Inflammatory macrophage (primary cell): ENCODE data around the gene USP32.
"Not testable (repeated sequence)": the region's sequence is repeated elsewhere in the genome, so short reads cannot be mapped to it uniquely, and the experiment has no call there.

Experiments used
- DNase-seq, 2 donors: peaks; one replicate each; pipeline ENCODE4 v3.0.0-alpha.2; 2020 to 2022

The USP32 gene

GRCh38 chr17:60327901-60328273 is 64.0 kb downstream of the USP32 start:
- no peak for DNase-seq

GRCh38 chr17:60327134-60327900 is 64.6 kb downstream of the USP32 start:
- DNase-seq, result no peak

GRCh38 chr17:60326702-60327101 is 65.2 kb downstream of the USP32 start:
- no peak for DNase-seq

DNA sequence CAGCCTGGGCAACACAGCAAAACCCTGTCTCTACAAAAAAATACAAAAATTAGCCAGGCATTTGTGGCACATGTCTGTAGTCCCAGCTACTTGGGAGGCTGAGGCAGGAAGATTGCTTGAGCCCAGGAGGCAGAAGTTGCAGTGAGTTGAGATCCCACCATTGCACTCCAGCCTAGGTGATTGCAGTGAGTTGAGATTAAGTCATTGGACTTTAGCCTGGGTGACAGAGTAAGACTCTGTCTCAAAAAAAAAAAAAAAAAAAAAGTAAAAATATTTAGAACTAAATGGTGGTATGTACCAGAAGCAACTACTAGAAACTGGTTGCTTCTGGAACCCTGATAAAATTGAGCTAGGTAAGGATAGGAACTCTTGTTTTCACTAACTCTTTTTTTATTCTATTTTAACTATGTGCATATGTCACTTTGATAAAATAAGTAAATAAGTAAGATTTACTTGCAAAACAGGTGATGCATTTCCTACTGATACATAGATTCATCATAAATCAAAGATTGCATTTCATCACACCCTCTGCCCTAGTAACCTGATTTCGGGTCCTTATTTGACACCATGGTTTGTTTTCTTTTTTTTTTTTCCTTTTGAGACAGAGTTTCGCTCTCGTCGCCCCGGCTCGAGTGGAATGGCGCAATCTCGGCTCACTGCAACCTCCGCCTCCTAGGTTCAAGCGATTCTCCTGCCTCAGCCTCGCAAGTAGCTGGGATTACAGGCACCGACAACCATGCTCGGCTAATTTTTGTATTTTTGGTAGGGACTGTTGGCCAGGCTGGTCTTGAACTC is 66.0 kb downstream of the USP32 start:
- DNase-seq, result no peak

- no peak for DNase-seq
These were observed 68.2 kb downstream of the USP32 start for GRCh38 chr17:60323754-60324153.

GRCh38 chr17:60322056-60322387 is 69.9 kb downstream of the USP32 start:
- DNase-seq, result no peak

GRCh38 chr17:60321336-60322055 is 70.4 kb downstream of the USP32 start:
- no peak for DNase-seq

- DNase-seq, result no peak
These were observed 73.1 kb downstream of the USP32 start for GRCh38 chr17:60318830-60319229.

GRCh38 chr17:60318326-60318725 is 73.6 kb downstream of the USP32 start:
- no peak for DNase-seq

- DNase-seq, result no peak
These were observed 76.3 kb downstream of the USP32 start for GRCh38 chr17:60315650-60316049.

- DNase-seq, result not testable (repeated sequence)
These were observed 77.0 kb downstream of the USP32 start for GRCh38 chr17:60314900-60315299.

- DNase-seq, result no peak
These were observed 77.5 kb downstream of the USP32 start for GRCh38 chr17:60314423-60314822.

DNA sequence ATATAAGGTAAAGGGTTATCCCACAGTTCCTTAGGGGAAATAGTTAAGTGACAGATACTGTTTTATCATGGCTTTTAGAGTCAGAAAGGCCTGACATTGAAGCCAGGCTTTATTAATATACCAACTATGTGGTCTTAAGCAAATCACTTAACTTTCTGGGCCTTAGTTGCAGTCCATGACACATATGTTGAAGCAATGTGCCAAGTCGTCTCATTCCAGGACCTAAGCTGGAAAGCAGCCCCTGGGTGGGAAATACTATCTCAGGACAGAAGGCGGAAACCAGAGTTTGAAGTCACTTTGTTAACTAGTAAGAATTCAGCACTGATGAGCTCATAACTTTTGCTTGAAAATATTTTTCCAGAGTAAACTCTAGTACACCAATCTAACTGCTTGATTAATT is 80.0 kb downstream of the USP32 start:
- no peak for DNase-seq

DNA sequence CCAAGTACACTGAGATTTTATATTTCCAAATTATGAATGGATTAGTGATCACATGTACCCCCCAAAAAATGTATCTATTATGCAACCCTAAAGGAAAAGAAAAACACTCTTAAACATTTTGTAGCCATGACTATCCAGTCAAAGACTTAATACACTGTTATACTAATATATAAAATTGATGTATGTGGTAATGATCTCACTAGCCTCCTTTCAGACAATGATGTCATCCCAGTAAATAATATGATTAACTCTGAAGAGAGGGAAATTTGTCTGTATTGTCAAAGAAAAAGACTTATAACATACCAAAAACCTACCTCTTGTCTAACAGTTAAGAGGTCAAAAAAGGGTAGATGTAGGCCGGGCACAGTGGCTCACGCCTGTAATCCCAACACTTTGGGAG is 80.7 kb downstream of the USP32 start:
- no peak for DNase-seq

DNA sequence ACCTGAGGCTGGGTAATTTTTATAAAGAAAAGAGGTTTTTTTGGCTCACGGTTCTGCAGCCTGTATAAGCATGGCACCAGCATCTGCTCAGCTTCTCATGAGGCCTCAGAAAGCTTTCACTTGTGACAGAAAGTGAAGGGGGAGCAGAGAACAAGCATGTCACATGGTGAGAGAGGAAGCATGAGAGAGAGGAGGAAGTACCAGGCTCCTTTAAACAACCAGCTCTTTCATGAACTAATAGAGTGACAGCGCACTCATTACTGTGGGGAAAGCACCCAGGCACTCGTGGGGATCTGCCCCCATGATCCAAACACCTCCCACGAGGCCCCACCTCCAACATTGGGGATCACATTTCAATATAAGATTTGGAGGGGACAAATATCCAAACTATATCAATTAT is 86.8 kb downstream of the USP32 start:
- DNase-seq, result peak; percentile 81 to 85

DNA sequence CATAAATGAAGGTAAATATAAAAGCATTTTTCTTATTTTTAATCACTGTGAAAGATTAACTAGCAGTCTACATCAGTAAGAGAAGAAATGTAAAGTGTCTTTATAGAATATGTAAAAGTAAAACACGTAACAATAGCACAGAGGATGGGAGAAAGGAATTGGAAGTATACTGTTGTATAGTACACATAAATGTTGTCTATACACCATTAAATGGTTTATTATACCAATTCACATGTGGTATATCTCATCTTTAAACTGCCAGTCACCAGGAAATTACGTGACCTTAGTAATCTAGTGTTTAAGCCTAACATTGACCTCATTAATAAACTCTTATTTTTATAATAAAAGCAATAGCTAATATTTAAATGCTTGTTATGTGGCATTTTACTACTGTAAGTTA is 87.4 kb downstream of the USP32 start:
- no peak for DNase-seq

DNA sequence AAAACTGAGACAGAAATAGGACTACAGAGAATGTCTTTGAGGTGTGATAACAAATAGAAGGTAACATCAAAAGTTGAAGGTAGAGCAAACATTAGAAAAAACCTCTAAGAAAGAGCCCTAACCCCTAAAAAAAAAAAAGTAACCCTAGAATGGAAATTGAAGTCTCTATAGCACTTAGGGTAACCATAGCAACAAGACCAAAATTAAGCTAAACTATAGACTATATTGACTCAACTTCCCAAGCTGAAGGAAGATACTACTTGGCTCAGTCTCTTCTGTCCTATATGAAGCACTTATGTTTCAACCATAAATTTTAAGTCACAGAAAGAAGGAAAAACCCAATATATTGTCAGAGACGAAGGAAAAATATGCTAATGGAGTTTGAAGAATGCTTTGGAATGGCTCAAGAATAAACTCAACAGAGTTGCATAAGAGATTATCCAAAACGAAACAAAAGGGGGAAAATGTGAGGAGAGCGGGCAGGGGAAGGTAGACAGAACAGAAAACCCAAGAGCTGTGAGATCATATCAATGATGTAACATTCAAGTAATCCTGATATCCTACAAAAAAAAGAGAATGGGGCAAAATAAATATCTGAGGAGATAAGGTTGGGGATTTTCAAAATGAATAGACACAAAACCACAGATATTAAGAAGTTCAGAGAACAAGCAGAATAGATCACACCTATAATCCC is 88.4 kb downstream of the USP32 start:
- DNase-seq, result no peak

GRCh38 chr17:60301649-60302048 is 90.3 kb downstream of the USP32 start:
- DNase-seq, result peak in 1 of 2 donors; percentile 22

GRCh38 chr17:60300949-60301348 is 91.0 kb downstream of the USP32 start:
- no peak for DNase-seq

DNA sequence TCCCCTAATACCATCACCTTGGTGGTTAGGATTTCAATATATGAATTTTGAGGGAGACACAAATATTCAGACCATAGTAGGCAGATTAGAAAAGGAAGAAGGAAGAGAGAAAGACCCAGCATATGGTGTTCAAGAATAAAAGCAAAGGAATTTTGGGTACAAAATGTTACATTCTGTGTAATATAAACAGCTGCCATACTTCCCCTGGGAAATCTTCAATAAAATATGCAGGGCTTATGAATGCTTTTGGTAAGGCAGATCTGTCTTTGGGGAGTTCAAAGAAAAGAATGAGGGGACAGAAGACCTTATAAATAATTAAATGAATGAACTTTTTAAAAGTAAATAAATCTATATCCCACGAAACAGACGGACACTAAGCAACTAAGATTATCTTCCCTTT is 91.9 kb downstream of the USP32 start:
- DNase-seq, result no peak

- no peak for DNase-seq
These were observed 94.1 kb downstream of the USP32 start for GRCh38 chr17:60297760-60298401.

DNA sequence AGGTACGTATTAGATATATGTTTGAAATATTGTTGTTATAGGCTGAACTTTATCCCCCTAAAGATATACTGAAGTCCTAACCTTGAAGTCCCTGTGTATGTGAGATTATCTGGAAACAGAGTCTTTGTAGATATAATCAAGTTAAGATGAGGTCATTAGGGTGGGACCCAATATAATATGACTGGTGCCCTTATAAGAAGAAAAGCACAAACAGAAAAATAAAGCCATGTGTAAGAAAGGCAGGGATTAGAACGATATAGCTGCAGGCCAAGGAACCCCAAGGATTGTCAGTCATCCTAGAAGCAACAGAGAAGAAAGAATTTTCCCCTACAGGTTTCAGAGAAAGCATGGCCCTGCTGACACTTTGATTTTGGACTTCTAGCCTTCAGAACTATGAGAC is 95.8 kb downstream of the USP32 start:
- DNase-seq, result no peak
